ENCODE results near the gene ALPK3.

DNA sequence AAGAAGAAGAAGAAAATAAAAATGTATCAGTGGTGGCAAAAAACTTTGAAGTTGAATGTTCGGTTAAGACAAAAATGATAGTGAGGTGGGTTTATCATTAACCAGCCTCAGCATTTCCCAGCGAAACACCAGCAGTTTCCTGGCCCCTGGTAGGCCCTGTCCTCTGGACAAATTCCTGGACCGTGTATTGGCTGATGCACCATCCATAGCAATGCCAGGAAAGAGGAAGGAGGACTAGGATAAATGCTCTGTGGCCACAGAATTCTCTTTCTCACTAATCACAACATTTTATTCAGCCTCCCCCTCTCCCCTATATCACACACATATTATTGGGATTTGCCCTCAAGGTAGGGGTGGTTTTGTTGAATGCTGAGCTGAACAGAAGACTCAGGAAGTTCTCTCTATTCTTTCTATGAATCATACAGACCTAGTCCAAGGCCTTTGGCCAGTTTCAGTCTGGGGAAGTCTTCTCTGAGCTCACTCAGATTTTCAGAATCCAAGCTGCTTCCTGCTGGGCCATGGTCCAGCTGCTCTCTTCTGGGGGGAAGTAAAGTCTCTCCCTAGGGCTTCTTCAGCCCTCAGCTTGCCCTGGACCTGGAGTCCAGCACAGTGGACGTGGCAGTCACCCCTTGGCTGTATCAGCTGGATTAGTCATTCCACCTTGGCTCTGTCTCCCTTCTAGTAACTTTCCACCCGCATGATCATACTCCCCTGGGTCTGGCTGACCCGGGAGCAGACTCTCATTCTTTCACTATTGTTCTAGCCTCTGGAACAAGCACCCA is 94.9 kb downstream of the ALPK3 start:
- TF ChIP-seq CTCF (IDR thresholded peaks at IDR 0.05) = no peak
- TF ChIP-seq POLR2A (IDR thresholded peaks at IDR 0.05) = no peak
- peak; percentile 78 to 95 for TF ChIP-seq POLR2AphosphoS5 (IDR thresholded peaks at IDR 0.05; ENCODE audit: insufficient read depth in 1 of 2, low read depth in 1 of 2)
